MM.1S (cell line): ENCODE data around the gene PLPPR3.
A peak's percentile ranks its signal among the peaks of the same experiment; 100 is the strongest.

Experiments
- DNase-seq: peaks from one replicate; pipeline ENCODE4 v3.0.0-alpha.2; 2015
- H2AFZ ChIP-seq: fragments of 300-600 bp; sonication (generic); 2 replicates; pipeline ENCODE4 v1.6.0; 2016; ENCODE audit warnings: antibody characterized with exemption, low read length
- H3F3A ChIP-seq: fragments of 300-600 bp; sonication (generic); 2 replicates; pipeline ENCODE4 v1.6.1; 2016; ENCODE audit warnings: mild to moderate bottlenecking, antibody characterized with exemption, low read length, moderate library complexity, mixed read lengths; ENCODE audit not compliant: insufficient read depth
- H3K27ac ChIP-seq: fragments of 300-600 bp; sonication (generic); 2 replicates; pipeline ENCODE4 v1.5.1; 2016; ENCODE audit warnings: mild to moderate bottlenecking, low read length
- H3K27me3 ChIP-seq: fragments of 300-600 bp; sonication (generic); replicated peaks from 2 replicates; pipeline ENCODE4 v1.6.0; 2016; ENCODE audit warnings: low read length; ENCODE audit not compliant: insufficient read depth
- H3K36me3 ChIP-seq: fragments of 300-600 bp; sonication (generic); replicated peaks from 2 replicates; pipeline ENCODE4 v1.6.1; 2016; ENCODE audit warnings: mild to moderate bottlenecking, low read length, mixed read lengths; ENCODE audit not compliant: insufficient read depth
- H3K4me1 ChIP-seq: fragments of 300-600 bp; sonication (generic); 2 replicates; pipeline ENCODE4 v1.6.1; 2016; ENCODE audit warnings: low read length, mixed read lengths
- H3K4me2 ChIP-seq: fragments of 300-600 bp; sonication (generic); 2 replicates; pipeline ENCODE4 v1.6.0; 2016; ENCODE audit warnings: low read depth, low read length
- H3K4me3 ChIP-seq: fragments of 300-600 bp; sonication (generic); 2 replicates; pipeline ENCODE4 v1.5.1; 2016; ENCODE audit warnings: low read length, mixed read lengths
- H3K79me2 ChIP-seq: fragments of 300-600 bp; sonication (generic); 2 replicates; pipeline ENCODE4 v1.6.1; 2016; ENCODE audit warnings: mixed run types, low read length, mixed read lengths
- H3K9ac ChIP-seq: fragments of 300-600 bp; sonication (generic); 2 replicates; pipeline ENCODE4 v1.6.1; 2016; ENCODE audit warnings: low read length, mixed read lengths
- H3K9me2 ChIP-seq: fragments of 300-600 bp; sonication (generic); replicated peaks from 2 replicates; pipeline ENCODE4 v1.6.1; 2016; ENCODE audit warnings: mild to moderate bottlenecking, low read length, mixed read lengths; ENCODE audit not compliant: insufficient read depth
- H3K9me3 ChIP-seq: fragments of 300-600 bp; sonication (generic); replicated peaks from 2 replicates; pipeline ENCODE4 v1.6.1; 2016; ENCODE audit warnings: mild to moderate bottlenecking, low read length, mixed read lengths; ENCODE audit not compliant: insufficient read depth
- H4K20me1 ChIP-seq: fragments of 300-600 bp; sonication (generic); 2 replicates; pipeline ENCODE4 v1.6.1; 2016; ENCODE audit warnings: mild to moderate bottlenecking, low read length, moderate library complexity, mixed read lengths; ENCODE audit not compliant: insufficient read depth
- EZH2 ChIP-seq: fragments of 300-600 bp; sonication (generic); optimal IDR thresholded peaks from 2 replicates; pipeline ENCODE3; 2017; ENCODE audit warnings: low read depth, mild to moderate bottlenecking, antibody characterized with exemption, low read length, mixed read lengths
- EZH2phosphoT487 ChIP-seq: fragments of 300-600 bp; sonication (generic); IDR thresholded peaks from 2 replicates; pipeline ENCODE4 v1.6.1; 2018; ENCODE audit warnings: antibody characterized with exemption, low read length
- TF ChIP-seq, protein P1 (sequence below): fragments of 300-600 bp; sonication (generic); IDR thresholded peaks from 2 replicates; pipeline ENCODE4 v1.5.1; 2016; ENCODE audit warnings: antibody characterized with exemption, low read length, mixed read lengths

PLPPR3 gene

DNA sequence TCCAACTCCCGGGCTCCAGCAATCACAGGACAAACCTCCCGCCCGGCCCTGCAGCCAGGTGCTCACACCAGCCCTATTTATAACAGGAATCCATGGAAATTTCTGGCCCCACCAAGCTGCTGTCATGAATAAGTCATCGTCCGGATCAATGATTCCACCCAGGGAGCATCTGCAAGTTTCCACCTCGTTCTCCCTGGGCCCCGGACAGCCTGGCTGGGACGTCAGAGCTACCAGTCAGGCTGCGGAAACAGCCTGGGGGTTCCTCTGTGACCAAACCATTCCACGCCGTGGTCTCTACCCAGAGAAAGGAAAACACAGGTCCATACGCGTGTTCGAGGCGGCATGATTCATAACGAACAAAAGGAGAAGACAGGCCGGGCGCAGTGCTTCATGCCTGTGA lies 45.2 kb downstream of the PLPPR3 start:
- Histone ChIP-seq H3K79me2 (no peaks in the 10 kb centered on the region), H3K27ac (no peak overlapping the region), H3K4me3 (no peak overlapping the region), H3K27me3 (peaks cover 81% of the 10 kb centered on the region), H3K9ac (no peak overlapping the region), H3K36me3 (no peaks in the 10 kb centered on the region), H4K20me1 (no peaks in the 10 kb centered on the region), H2AFZ (no peak overlapping the region), H3K9me3 (no peaks in the 10 kb centered on the region), H3K4me2 (no peak overlapping the region), H3K4me1 (no peaks in the 10 kb centered on the region), H3F3A (no peaks in the 10 kb centered on the region), H3K9me2 (no peaks in the 10 kb centered on the region)
- no peak for DNase-seq
- TF ChIP-seq, protein P1, sequence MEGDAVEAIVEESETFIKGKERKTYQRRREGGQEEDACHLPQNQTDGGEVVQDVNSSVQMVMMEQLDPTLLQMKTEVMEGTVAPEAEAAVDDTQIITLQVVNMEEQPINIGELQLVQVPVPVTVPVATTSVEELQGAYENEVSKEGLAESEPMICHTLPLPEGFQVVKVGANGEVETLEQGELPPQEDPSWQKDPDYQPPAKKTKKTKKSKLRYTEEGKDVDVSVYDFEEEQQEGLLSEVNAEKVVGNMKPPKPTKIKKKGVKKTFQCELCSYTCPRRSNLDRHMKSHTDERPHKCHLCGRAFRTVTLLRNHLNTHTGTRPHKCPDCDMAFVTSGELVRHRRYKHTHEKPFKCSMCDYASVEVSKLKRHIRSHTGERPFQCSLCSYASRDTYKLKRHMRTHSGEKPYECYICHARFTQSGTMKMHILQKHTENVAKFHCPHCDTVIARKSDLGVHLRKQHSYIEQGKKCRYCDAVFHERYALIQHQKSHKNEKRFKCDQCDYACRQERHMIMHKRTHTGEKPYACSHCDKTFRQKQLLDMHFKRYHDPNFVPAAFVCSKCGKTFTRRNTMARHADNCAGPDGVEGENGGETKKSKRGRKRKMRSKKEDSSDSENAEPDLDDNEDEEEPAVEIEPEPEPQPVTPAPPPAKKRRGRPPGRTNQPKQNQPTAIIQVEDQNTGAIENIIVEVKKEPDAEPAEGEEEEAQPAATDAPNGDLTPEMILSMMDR, result no peak
- no peak for TF ChIP-seq EZH2phosphoT487
- no peak for TF ChIP-seq EZH2

DNA sequence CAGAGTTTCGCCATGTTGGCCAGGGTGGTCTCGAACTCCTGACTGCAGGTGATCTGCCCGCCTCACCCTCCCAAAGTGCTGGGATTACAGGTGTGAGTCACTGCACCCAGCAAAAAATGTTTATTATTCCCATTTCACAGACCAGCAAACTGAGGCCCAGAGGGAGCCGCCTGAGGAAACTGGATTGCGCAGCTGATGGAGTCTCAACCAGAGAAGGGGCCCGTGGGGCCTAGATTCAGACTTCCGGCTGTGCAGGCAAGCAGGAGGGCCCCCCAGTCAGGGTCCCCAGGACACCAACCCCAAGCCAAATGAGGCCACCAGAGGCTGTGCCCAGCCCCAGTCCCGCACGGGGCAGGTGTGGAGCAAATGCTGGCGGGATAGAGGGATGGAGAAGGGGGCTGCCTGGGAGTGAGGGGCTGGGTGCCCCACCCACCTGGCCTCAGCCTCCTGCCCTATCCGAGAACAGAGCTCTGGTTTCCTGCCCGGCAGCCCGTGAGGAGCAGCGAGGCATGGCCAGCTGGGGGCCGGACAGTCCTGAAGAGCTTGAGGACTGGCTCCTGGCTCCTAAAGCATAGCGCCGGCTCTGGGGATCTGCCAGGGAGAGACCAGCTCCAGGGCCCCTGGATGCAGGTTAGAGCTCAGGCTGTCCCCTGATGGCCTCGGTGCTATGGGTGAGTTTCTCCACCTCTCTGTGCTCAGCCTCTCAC lies 48.9 kb downstream of the PLPPR3 start:
- Histone ChIP-seq H3K79me2 (no peaks in the 10 kb centered on the region), H2AFZ (no peak overlapping the region), H3F3A (no peaks in the 10 kb centered on the region), H3K9me3 (no peaks in the 10 kb centered on the region), H3K4me3 (no peak overlapping the region), H3K9ac (no peak overlapping the region), H3K4me1 (no peaks in the 10 kb centered on the region), H3K9me2 (no peaks in the 10 kb centered on the region), H4K20me1 (no peaks in the 10 kb centered on the region), H3K27me3 (peaks cover 59% of the 10 kb centered on the region), H3K27ac (no peak overlapping the region), H3K36me3 (no peaks in the 10 kb centered on the region), H3K4me2 (no peak overlapping the region)
- no peak for DNase-seq
- no peak for TF ChIP-seq EZH2phosphoT487
- TF ChIP-seq, protein P1, result no peak

DNA sequence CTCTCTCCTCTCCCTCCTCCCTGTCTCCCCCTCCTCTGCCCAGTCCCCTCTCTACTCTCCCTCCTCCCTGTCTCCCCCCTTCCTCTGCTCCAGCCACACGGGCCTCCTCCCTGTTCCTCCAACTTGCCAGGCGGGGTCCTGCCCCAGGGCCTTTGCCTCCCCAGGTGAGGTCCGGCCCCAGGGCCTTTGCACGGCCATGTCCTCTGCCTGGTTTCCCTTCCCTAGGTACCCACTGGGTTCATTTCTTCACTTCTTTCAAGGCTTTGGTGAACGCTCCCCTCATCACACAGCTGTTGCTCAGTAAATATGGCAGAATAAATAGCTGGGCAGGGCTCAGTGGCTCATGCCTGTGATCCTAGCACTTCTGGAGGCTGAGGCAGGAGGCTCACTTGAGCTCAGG lies 49.7 kb downstream of the PLPPR3 start:
- Histone ChIP-seq H3K9me2 (no peaks in the 10 kb centered on the region), H3K9ac (no peak overlapping the region), H3K4me3 (no peak overlapping the region), H3K9me3 (no peaks in the 10 kb centered on the region), H3K36me3 (no peaks in the 10 kb centered on the region), H2AFZ (no peak overlapping the region), H3K4me2 (no peak overlapping the region), H3K79me2 (no peaks in the 10 kb centered on the region), H3K27ac (no peak overlapping the region), H4K20me1 (no peaks in the 10 kb centered on the region), H3F3A (no peaks in the 10 kb centered on the region), H3K4me1 (no peaks in the 10 kb centered on the region), H3K27me3 (peaks cover 62% of the 10 kb centered on the region)
- no peak for DNase-seq
- TF ChIP-seq EZH2, result no peak

DNA sequence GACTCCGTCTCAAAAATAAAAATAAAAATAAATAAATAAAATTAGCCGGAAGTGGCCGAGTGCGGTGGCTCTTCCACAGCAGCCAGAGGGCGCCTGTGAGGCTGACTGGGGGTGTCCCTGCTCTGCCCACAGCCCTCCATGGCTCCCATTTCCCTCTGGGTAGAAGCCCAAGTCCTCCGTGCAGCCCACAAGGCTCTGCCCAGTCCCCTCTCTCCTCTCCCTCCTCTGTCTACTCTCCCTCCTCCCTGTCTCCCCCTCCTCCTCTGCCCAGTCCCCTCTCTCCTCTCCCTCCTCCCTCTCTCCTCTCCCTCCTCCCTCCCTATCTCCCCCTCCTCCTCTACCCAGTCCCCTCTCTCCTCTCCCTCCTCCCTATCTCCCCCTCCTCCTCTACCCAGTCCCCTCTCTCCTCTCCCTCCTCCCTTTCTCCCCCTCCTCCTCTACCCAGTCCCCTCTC lies 50.4 kb downstream of the PLPPR3 start:
- TF ChIP-seq, protein P1, result peak; percentile 31
- no peak for TF ChIP-seq EZH2
- Histone ChIP-seq H3F3A (no peaks in the 10 kb centered on the region), H3K9ac (no peak overlapping the region), H3K9me2 (no peaks in the 10 kb centered on the region), H3K9me3 (no peaks in the 10 kb centered on the region), H3K36me3 (no peaks in the 10 kb centered on the region), H3K4me2 (no peak overlapping the region), H3K79me2 (no peaks in the 10 kb centered on the region), H3K27ac (no peak overlapping the region), H3K4me1 (no peaks in the 10 kb centered on the region), H2AFZ (no peak overlapping the region), H3K4me3 (no peak overlapping the region), H4K20me1 (no peaks in the 10 kb centered on the region), H3K27me3 (peaks cover 62% of the 10 kb centered on the region)
- DNase-seq, result peak; percentile 22
